RWPE1 (cell line): ENCODE data around the gene EPHB2.

Experiments used
- CTCF ChIA-PET: fragments of 350-600 bp; sonication (Branson Sonifier 250); formaldehyde crosslinking; extraction: SDS; loops from one replicate; lab custom pipeline; 2021; lab: Yijun Ruan, JAX
- POLR2A ChIA-PET: fragments of 400-600 bp; formaldehyde crosslinking; extraction: SDS; loops from one replicate; lab custom pipeline; 2020; ENCODE audit warnings: antibody characterized with exemption; ENCODE audit not compliant: low non-redundant PET; lab: Yijun Ruan, JAX
- DNase-seq: peaks from one replicate; pipeline ENCODE4 v3.0.0; 2012; ENCODE audit warnings: low spot score
- H3K27ac ChIP-seq: fragments of 450-650 bp; 2 replicates; pipeline ENCODE4 v1.5.1; 2017
- CTCF ChIP-seq: fragments of 450-650 bp; conservative IDR thresholded peaks from 2 replicates; pipeline ENCODE4 v1.5.1; 2017; ENCODE audit warnings: low read depth, mild to moderate bottlenecking

EPHB2 gene

GRCh38 chr1:22959545-22960360 lies 249.1 kb downstream of the EPHB2 start:
- no peak for DNase-seq
- TF ChIP-seq CTCF: no peak
- ChIA-PET CTCF (interaction anchor here (0.7 kb wide), 1 partner anchor 43 kb away, joined by 3 read pairs; no protein-coding TSS in a partner anchor), POLR2A (no interaction called here)
- no peak overlapping the region for H3K27ac ChIP-seq

- ChIA-PET CTCF (interaction anchor here (1.4 kb wide), 1 partner anchor 8 kb away, joined by 5 read pairs; no protein-coding TSS in a partner anchor), POLR2A (no interaction called here)
- no peak for DNase-seq
- no peak for TF ChIP-seq CTCF
- H3K27ac ChIP-seq: no peak overlapping the region
Observed at GRCh38 chr1:22962558-22962957, 251.9 kb downstream of the EPHB2 start.

GRCh38 chr1:22963044-22963677 lies 252.5 kb downstream of the EPHB2 start:
- DNase-seq: no peak
- ChIA-PET CTCF (interaction anchor here (0.6 to 2.2 kb wide), 12 partner anchors 9 to 570 kb away, joined by 3 to 7 read pairs (median 4); no protein-coding TSS in a partner anchor), POLR2A (no interaction called here)
- TF ChIP-seq CTCF: no peak
- no peak overlapping the region for H3K27ac ChIP-seq

GRCh38 chr1:22966309-22966708 lies 255.7 kb downstream of the EPHB2 start:
- ChIA-PET CTCF (no interaction called here), POLR2A (no interaction called here)
- no peak overlapping the region for H3K27ac ChIP-seq
- DNase-seq: no peak
- TF ChIP-seq CTCF: no peak

- ChIA-PET POLR2A (no interaction called here), CTCF (no interaction called here)
- TF ChIP-seq CTCF: no peak
- H3K27ac ChIP-seq: no peak overlapping the region
- no peak for DNase-seq
Observed at GRCh38 chr1:22967833-22968232, 257.2 kb downstream of the EPHB2 start.

GRCh38 chr1:22969304-22969709 lies 258.7 kb downstream of the EPHB2 start:
- no peak overlapping the region for H3K27ac ChIP-seq
- POLR2A ChIA-PET: no interaction called here
- no peak for TF ChIP-seq CTCF
- CTCF ChIA-PET: interaction anchor here (0.7 kb wide), 1 partner anchor 16 kb away, joined by 4 read pairs; no protein-coding TSS in a partner anchor
- DNase-seq: peak; percentile 41
